ENCODE data around the gene KIF7. TPM values are rescaled to one million over a fixed set of nuclear protein-coding genes. Genes with fewer than 3 reads are reported as not detected.

KIF7 gene
- total RNA-seq, 2 experiments from 2014 or later, result 0.92 to 0.95 TPM

DNA sequence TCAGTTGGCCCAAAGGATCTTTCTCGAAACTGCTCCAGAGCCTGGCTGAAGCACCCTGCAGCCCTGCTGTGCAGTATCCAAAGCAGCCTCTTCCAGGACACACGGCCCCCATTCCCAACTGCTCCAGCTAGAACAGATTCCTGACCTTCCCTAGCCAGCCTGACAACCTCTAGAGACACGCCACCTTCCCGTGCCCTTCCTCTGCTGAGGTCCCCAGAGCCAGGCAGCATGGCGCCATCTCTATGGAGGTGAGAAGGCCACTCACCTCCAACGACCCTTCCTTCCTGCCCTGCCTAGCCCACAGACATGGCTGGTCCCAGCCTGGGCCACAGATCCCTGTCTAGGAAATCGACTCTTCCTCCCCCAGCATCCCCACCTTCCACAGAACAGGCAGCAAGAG, 3.1 kb downstream of the KIF7 start:
- no peaks in the 10 kb centered on the region for H3K36me3 Mint-ChIP-seq
- H3K27ac Mint-ChIP-seq, result no peak overlapping the region
- ChIA-PET CTCF (interaction anchor here (0.6 to 1.4 kb wide), 2 partner anchors 21 to 74 kb away, joined by 3 read pairs; no protein-coding TSS in a partner anchor), POLR2A (no interaction called here)
- H3K27me3 Mint-ChIP-seq, result peaks cover 34% of the 10 kb centered on the region
- no peaks in the 10 kb centered on the region for H3K9me3 Mint-ChIP-seq
- H3K4me1 Mint-ChIP-seq (ENCODE audit: low read depth), result peaks cover 13% of the 10 kb centered on the region
- no peak overlapping the region for H3K4me3 Mint-ChIP-seq
- DNase-seq, result no peak
- intact Hi-C loops (cut with micrococcal nuclease), result no loop called here

DNA sequence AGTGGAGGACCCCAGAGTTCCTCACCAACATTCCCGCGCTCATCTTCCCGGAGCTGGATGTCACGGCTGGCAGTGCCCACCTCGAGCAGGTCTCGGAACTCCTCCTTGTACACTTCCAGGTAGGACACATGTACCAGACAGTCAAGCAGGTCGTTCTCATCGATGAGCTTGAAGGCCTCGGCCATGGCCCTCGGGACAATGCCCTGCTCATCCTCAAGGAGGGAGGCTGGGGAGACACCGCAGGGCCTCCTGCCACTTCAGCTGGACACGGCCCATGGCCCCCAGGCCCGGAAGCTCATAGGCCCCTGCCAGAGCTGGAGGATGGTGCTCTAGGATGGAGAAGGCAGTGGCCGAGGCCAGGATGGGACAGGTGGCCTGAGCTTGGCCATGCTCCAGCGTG, 5.6 kb downstream of the KIF7 start:
- intact Hi-C loops (cut with micrococcal nuclease), result no loop called here
- Mint-ChIP-seq H3K4me1 (ENCODE audit: low read depth) (peaks cover 5% of the 10 kb centered on the region), H3K36me3 (no peaks in the 10 kb centered on the region), H3K9me3 (no peaks in the 10 kb centered on the region), H3K27ac (no peak overlapping the region), H3K27me3 (peaks cover 24% of the 10 kb centered on the region), H3K4me3 (no peak overlapping the region)
- ChIA-PET CTCF (no interaction called here), POLR2A (no interaction called here)
- DNase-seq, result no peak

DNA sequence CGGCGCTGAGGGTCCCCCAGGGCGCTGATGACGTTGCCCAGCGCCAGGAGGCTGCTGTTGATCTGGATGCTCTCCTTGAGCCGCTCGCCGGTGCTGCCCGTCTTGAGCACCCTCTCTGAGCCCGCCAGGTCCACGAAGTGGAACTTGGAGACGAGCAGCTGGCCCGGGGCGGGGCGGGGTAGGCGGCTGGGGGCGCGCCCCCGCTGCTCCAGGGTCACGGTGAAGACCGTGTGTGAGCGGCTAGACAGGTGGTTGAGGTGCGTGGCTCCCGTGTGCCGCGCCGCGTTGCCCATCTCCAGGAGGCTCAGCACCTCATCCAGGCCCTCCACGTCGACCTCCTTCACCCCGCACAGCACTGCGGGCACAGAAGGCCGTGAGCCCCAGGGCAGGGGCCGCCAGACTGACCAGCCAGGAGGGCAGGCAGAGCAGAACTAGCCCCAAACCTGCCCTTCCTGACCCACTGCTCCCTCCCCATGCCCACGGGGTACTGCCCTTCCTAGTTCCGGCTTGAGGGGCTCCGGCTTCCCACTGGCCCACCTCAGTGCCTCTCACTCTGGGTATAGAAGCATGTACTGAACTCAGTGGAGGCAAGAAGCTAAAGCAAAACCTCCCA, 6.1 kb downstream of the KIF7 start:
- ChIA-PET POLR2A (no interaction called here), CTCF (no interaction called here)
- H3K27ac Mint-ChIP-seq, result no peak overlapping the region
- no peak for DNase-seq
- peaks cover 18% of the 10 kb centered on the region for H3K27me3 Mint-ChIP-seq
- no peaks in the 10 kb centered on the region for H3K4me1 Mint-ChIP-seq (ENCODE audit: low read depth)
- H3K4me3 Mint-ChIP-seq, result no peak overlapping the region
- intact Hi-C loops (cut with micrococcal nuclease), result no loop called here
- no peaks in the 10 kb centered on the region for H3K9me3 Mint-ChIP-seq
- H3K36me3 Mint-ChIP-seq, result no peaks in the 10 kb centered on the region

DNA sequence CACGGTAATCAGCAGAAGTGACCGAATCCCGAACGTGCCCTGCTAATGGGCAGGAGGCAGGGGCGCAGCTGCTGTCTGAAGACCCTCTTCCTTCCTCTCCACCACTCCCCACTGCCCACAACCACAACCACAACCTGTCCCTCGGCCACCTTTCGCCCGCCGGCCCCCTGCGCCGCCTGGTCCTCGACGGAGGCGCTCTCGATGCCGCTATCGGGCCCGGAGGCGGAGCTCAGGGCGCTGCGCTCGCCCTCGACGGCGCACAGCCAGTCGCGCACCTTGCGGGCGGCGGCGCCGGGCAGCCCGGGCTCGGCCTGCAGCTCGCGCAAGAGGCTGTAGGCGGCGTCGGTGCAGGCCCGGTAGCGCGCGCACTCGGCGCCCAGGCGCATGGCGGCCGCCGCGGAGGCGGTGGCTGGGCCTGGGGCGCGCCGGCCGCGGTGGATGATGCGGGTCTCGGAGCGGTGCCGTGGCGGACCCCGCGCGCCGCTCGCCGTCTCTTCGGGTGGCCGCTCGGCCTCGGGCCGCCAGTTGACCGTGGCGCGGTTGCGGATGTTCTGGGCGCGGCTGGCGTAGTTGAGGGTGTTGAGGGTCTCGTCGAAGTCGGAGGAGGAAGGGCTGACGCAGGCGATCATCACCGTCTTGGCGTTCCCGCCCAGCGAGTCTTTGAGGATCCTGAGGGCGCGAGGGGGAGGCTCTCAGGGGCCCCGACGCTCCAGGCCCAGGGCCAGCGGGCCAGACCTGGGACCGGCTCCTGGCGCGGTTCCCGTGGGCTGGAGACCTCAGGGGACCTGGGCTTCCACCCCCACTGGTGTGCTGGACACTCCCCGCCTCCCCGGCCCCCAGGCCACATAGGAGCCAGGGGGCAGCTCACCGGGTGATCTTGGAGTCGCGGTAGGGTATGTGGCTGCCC, 6.9 kb downstream of the KIF7 start:
- Mint-ChIP-seq H3K36me3 (no peaks in the 10 kb centered on the region), H3K27ac (no peak overlapping the region), H3K9me3 (no peaks in the 10 kb centered on the region), H3K4me3 (no peak overlapping the region), H3K4me1 (ENCODE audit: low read depth) (no peaks in the 10 kb centered on the region), H3K27me3 (peaks cover 13% of the 10 kb centered on the region)
- CTCF ChIA-PET, result interaction anchor here (0.9 kb wide), 1 partner anchor 13 kb away, joined by 3 read pairs; no protein-coding TSS in a partner anchor
- intact Hi-C loops (cut with micrococcal nuclease), result no loop called here
- DNase-seq, result no peak
- POLR2A ChIA-PET, result no interaction called here

DNA sequence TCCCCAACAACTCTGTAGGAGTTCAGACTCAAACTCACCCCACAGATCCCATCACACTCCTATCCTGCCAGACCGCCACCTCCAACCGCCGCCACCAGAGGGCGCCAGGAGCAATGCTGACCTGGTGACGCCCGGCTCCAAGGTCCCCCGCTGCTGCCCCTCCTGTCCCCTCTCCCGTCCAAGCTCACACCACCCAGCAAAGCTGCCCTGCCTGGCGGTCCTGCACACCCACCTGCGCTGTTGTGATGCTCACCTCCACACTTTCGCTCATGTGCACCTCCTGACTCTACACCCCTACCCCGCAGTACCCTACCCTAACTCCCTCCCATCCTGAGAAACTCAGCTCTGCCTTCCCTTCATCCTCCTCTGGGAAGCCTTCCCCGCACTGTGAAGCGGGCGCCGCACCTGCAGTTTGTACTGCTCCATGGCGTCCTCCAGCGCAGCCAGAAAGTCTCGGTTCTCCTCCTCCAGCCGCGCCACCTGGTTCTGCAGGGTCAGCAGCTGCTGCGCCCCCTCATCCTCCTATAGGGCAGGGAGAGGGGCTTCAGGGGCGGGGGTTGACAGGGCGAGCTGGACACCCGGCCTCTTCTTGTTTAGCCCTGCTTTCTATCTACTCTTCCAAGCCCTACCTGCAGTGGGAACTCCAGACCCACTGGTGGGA, 7.9 kb downstream of the KIF7 start:
- Mint-ChIP-seq H3K27me3 (peaks cover 7% of the 10 kb centered on the region), H3K4me3 (no peak overlapping the region), H3K36me3 (no peaks in the 10 kb centered on the region), H3K27ac (no peak overlapping the region), H3K4me1 (ENCODE audit: low read depth) (no peaks in the 10 kb centered on the region), H3K9me3 (no peaks in the 10 kb centered on the region)
- intact Hi-C loops (cut with micrococcal nuclease), result no loop called here
- CTCF ChIA-PET, result interaction anchor here (0.9 to 1.3 kb wide), 3 partner anchors 14 to 26 kb away, joined by 3 read pairs; no protein-coding TSS in a partner anchor
- POLR2A ChIA-PET, result no interaction called here
- DNase-seq, result peak; percentile 76

DNA sequence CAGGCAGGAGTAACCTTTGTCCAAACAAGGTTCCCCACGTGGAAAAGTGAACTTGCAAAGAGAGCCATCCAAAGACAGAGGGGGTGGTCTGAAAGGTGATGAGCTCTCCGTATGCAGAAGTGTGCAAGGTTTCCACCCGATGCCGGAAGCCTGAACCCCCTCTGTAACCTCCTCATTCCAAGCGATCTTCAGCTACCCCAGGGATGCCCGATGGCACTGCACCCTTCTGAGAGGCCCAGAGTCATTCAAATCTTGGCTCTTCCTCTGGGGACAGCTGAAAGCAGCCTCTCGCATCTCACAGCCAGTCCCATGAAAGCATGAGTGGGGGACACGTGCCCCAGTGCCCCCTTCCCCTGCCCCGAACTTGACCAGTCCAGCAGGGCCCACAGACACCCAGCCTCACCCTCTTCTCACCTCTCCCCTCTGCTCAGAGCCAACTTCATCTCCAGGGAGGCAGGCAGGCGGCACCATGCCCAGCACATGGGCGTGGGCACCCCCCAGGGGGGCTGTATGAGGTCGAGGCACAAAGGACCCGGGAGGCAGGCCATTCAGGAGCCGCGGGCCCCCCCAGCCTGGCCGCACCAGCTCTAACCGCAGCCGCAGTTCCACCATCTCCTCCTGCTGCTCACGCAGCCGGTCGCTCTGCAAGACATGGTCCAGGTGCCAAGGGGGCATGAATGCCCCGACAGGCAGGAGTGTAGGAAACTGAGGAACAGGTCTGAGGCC, 8.7 kb downstream of the KIF7 start:
- POLR2A ChIA-PET, result no interaction called here
- Mint-ChIP-seq H3K27ac (no peak overlapping the region), H3K36me3 (no peaks in the 10 kb centered on the region), H3K9me3 (no peaks in the 10 kb centered on the region), H3K27me3 (peaks cover 4% of the 10 kb centered on the region), H3K4me3 (no peak overlapping the region), H3K4me1 (ENCODE audit: low read depth) (no peaks in the 10 kb centered on the region)
- DNase-seq, result no peak
- CTCF ChIA-PET, result interaction anchor here (0.6 to 1.3 kb wide), 4 partner anchors 11 to 691 kb away, joined by 3 read pairs; no protein-coding TSS in a partner anchor
- intact Hi-C loops (cut with micrococcal nuclease), result no loop called here

DNA sequence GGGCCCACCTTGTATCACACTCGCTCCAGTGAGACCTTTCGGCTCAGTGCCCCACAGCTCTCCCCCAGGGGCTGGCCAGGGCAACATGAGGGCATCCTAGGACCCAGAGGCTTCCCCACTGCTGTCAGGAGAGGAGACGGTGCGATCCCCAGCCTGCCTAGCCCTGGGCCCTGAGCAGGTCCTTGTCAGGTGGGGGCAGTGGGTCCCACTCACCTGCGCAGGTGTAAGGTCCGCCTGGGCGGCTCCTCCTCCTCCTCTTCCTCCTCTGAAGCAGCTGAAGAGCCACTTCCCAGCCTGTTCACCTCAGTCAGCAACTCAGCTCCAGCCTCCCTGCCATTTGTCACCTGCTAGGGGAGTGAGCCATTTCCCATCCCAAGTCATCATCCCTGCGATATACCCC, 9.6 kb downstream of the KIF7 start:
- DNase-seq, result no peak
- intact Hi-C loops (cut with micrococcal nuclease), result no loop called here
- no peaks in the 10 kb centered on the region for H3K4me1 Mint-ChIP-seq (ENCODE audit: low read depth)
- H3K4me3 Mint-ChIP-seq, result no peak overlapping the region
- ChIA-PET POLR2A (no interaction called here), CTCF (interaction anchor here (1.1 kb wide), 1 partner anchor 28 kb away, joined by 3 read pairs; no protein-coding TSS in a partner anchor)
- peaks cover 4% of the 10 kb centered on the region for H3K27me3 Mint-ChIP-seq
- no peaks in the 10 kb centered on the region for H3K36me3 Mint-ChIP-seq
- H3K9me3 Mint-ChIP-seq, result no peaks in the 10 kb centered on the region
- H3K27ac Mint-ChIP-seq, result no peak overlapping the region

DNA sequence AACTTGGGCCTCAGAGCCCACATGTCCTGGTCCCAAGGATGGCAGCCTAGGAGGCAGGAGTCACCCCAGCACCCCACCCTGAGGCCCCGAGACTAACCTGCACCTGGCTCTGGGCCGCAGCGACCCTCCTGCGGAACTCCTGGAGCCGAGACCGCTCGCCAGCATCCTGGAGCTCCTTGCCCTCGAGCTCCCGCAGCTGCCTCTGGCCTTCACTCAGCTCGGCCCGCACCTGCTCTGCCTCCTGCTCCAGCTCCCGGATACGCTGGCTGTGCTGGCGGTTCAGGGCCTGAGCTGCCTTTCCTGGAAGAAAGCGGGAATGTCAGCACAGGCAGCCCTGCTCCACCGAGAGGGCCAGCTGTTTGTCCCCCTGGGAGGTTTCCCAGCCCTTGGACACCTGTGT, 13.2 kb downstream of the KIF7 start:
- Mint-ChIP-seq H3K27me3 (peaks cover 2% of the 10 kb centered on the region), H3K4me3 (no peak overlapping the region), H3K36me3 (no peaks in the 10 kb centered on the region), H3K4me1 (ENCODE audit: low read depth) (no peaks in the 10 kb centered on the region), H3K27ac (no peak overlapping the region), H3K9me3 (no peaks in the 10 kb centered on the region)
- POLR2A ChIA-PET, result no interaction called here
- CTCF ChIA-PET, result no interaction called here
- no peak for DNase-seq
- intact Hi-C loops (cut with micrococcal nuclease), result no loop called here

DNA sequence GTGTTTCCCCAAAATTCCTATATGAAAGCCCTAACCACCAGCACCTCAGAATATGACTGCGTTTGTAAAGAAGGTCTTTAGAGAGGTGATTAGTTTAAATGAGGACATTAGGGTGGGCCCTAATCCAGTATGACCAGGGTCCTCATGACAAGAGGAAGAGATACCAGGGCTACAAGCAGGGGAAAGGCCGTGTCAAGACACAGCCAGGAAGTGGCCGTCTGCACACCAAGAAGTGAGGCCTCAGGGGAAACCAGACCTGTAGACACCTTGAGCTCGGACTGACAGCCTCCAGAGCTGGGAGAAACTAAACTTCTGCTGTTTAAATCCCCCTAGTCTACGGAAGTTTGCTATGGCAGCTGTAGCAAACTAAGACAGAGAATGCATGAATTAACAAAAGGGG, 14.2 kb downstream of the KIF7 start:
- Mint-ChIP-seq H3K4me3 (no peak overlapping the region), H3K9me3 (no peaks in the 10 kb centered on the region), H3K4me1 (ENCODE audit: low read depth) (no peaks in the 10 kb centered on the region), H3K36me3 (no peaks in the 10 kb centered on the region), H3K27me3 (no peaks in the 10 kb centered on the region), H3K27ac (no peak overlapping the region)
- ChIA-PET CTCF (interaction anchor here (0.5 kb wide), 1 partner anchor 147 kb away, joined by 3 read pairs; no protein-coding TSS in a partner anchor), POLR2A (no interaction called here)
- DNase-seq, result no peak
- intact Hi-C loops (cut with micrococcal nuclease), result no loop called here

DNA sequence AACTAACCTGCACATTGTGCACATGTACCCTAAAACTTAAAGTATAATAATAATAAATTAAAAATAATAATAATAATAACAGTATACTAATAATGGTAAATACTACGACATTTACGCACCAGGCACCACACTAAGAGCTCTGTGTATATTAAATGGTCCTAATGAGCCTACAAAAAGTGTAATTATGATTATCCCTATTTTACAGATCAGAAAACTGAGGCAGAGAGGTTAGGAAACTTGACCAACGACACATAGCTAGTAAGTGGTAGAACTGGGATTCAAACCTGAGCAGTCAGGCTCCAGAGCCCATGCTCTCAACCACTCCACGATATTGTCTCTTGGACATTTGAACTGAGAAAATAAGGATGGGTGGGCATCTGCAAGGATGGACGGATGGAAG, 15.0 kb downstream of the KIF7 start:
- Mint-ChIP-seq H3K4me1 (ENCODE audit: low read depth) (no peaks in the 10 kb centered on the region), H3K9me3 (no peaks in the 10 kb centered on the region), H3K27me3 (no peaks in the 10 kb centered on the region), H3K36me3 (no peaks in the 10 kb centered on the region), H3K4me3 (no peak overlapping the region), H3K27ac (no peak overlapping the region)
- CTCF ChIA-PET, result no interaction called here
- DNase-seq, result no peak
- intact Hi-C loops (cut with micrococcal nuclease), result no loop called here
- POLR2A ChIA-PET, result no interaction called here

DNA sequence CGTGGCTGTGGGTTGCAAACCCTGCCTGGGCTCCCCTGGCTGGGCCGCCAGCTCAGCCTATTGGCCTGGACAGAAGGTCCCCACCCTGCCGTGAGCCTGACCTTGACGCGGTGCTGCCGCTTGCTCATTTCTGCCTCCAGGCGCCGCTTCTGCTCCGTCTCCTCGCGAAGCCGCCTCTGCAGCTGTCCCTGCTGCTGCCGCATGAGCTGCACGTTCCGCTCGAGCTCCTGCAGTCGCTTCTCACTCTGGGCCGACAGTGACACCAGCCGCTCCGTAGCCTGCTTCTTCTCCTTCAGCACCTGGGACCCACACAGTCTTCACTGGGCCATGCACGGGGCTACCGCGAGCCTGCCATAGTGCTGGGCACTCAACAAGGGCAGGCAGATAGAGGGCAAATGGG, 21.7 kb downstream of the KIF7 start:
- H3K4me1 Mint-ChIP-seq (ENCODE audit: low read depth), result no peaks in the 10 kb centered on the region

More for the DNA sequence above, 21.7 kb downstream of the KIF7 start:
- intact Hi-C loops (cut with micrococcal nuclease), result no loop called here
- H3K36me3 Mint-ChIP-seq, result peaks cover 11% of the 10 kb centered on the region
- no peak overlapping the region for H3K27ac Mint-ChIP-seq
- no peaks in the 10 kb centered on the region for H3K9me3 Mint-ChIP-seq
- ChIA-PET POLR2A (no interaction called here), CTCF (no interaction called here)
- H3K4me3 Mint-ChIP-seq, result no peak overlapping the region
- no peak for DNase-seq
- no peaks in the 10 kb centered on the region for H3K27me3 Mint-ChIP-seq
